Measurements from ENCODE around the gene RSU1. TPM values are rescaled to one million over a fixed set of nuclear protein-coding genes. Genes with fewer than 3 reads are reported as not detected.

The RSU1 gene
- total RNA-seq, 1 donor from 2014 or later, result 32.3 TPM

- DNase-seq (ENCODE audit: low read depth in 2 of 2), result no peak
These were observed 131.7 kb downstream of the RSU1 start for GRCh38 chr10:16685551-16685950.

- no peak for DNase-seq (ENCODE audit: low read depth in 2 of 2)
These were observed 135.7 kb downstream of the RSU1 start for GRCh38 chr10:16681521-16681920.

DNA sequence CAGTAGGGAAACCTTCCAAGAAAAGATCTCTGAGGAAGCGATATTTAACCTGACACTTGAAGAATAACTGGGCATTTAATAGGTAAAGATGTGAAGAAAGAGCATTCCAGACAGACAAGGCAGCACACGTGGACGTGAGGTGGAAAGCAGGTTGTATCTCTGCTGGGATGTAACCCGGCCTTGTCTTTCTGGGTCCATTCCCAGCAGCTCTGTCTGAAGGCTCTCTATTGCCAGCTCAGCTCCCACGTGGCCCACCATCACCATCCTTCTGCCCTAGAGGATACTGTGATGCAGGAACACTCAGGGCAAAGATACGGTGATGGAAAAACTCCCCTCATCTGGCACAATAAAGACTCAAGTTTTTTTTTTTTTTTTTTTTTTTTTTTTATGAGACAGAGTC lies 137.7 kb downstream of the RSU1 start:
- DNase-seq (ENCODE audit: low read depth in 2 of 2), result no peak

- no peak for DNase-seq (ENCODE audit: low read depth in 2 of 2)
These were observed 141.9 kb downstream of the RSU1 start for GRCh38 chr10:16675334-16675733.

DNA sequence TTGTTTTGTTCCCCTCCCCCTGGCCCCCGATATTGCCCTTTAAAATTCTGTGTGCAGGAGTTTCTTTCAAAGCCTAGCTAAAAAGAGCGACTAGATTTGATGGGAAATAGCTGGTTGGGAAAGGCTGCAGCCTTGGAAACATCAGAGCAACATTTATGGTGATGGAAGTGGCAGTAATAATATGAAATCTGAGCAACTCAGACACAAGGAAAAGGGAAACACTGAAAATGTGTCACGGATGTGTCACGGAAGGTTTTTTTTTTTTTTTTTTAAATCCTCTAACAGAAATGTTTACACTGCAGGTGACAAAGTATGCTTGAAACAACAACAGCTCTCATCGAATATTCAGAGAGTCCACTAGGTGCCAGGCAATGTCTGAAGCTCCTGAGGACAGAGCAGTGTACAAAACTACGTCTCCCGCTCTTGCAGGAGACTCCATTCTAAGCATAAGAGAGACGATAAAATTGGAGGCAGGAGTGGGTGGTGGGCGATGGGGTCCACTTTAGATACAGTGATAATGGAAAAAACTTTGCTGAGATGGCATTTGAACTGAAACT lies 143.0 kb downstream of the RSU1 start:
- peak in 1 of 2 donors; percentile 70 for DNase-seq (ENCODE audit: low read depth in 2 of 2)

DNA sequence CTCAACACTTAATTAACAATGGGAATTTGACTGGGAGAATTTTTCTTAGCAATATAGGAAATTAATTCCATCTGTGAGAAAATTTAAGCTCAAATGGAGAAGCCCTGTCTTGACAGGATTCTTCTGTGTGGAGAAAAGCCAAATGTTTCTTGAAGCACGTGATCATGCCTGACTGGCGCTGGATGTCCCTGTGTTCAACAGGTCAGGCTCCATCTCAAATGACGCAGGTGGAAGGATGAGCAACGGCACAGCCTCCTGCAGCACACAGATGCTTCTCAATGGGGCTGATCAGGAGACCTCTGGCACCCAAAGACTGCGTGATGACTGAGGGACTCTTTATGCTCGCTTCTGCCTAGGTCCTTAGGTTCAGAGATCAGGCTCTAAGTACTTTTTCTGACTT lies 143.8 kb downstream of the RSU1 start:
- no peak for DNase-seq (ENCODE audit: low read depth in 2 of 2)

DNA sequence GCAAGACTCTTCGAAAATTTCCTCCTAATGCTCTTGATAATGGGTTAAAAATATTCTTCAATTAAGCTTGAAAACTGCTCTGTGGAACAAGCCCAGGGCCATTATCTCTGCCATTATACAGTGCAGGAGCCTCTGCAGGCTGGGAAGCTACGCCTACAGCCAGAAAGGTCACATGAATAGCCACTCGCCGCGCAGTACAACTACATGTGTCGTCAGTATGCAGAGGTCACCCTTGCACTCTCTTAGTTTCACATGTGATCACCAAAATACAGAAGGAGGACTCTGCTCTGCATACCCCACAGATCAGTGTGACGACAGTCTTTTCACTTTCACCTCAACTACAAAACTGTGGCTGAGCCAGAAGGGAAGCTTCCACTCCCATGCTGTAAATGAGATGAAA lies 153.8 kb downstream of the RSU1 start:
- no peak for DNase-seq (ENCODE audit: low read depth in 2 of 2)

- no peak for DNase-seq (ENCODE audit: low read depth in 2 of 2)
These were observed 154.3 kb downstream of the RSU1 start for GRCh38 chr10:16662923-16663322.

DNA sequence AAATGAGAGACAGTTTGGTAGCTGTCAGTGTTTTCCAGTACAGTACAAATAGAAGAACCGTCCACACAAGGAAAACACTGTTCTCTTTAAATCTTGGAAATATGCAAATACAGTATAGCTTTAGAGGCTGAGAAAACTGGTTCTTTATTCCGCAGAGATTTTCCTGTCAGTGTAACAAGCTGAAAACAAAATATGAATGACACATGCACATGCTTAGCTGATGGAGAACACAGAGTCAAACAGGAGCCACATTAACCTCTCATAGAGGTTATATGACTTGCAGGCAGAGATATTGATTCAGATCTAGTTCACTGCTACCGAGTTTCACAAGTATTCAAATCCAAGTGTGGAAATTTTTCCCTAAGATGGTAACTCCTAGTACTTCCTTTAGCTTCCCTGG lies 160.3 kb downstream of the RSU1 start:
- DNase-seq (ENCODE audit: low read depth in 2 of 2), result no peak

DNA sequence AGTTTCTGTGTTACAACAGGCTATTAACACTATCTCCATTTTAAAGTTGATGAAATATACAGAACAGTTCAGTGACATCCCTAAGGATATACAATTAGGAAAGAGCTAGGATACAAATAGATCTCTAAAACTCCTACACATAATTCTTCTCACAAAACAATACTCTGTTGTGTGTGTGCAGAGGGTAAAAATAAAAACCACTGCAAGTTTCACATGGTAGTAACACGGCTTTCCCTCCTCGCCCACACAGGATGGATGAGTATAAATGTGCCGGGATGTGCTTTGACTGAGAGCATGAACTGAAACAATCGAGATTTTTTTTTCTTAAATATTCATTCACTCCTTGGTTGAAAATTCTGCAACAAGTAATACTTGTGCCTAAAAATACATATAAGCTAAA lies 164.0 kb downstream of the RSU1 start:
- no peak for DNase-seq (ENCODE audit: low read depth in 2 of 2)

GRCh38 chr10:16652154-16652553 lies 165.1 kb downstream of the RSU1 start:
- DNase-seq (ENCODE audit: low read depth in 2 of 2), result no peak

DNA sequence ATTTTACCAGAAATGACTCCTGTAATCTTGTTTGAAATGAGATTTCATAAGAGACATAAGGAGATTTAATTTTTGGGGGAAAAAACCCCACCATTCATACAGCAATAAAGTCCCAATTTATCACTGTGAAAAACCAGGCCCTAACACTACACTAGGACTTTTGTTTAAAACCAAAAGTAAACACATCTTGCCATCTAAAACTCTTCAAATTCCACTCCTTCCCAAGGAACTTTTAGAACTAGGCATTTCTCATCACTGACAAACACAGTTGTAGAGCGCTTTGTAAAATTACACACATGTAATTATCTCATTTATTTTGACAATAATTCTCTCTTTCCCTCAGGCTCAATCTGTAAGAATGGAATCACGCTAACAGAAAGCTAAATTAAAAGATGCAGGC lies 167.5 kb downstream of the RSU1 start:
- DNase-seq (ENCODE audit: low read depth in 2 of 2), result no peak

DNA sequence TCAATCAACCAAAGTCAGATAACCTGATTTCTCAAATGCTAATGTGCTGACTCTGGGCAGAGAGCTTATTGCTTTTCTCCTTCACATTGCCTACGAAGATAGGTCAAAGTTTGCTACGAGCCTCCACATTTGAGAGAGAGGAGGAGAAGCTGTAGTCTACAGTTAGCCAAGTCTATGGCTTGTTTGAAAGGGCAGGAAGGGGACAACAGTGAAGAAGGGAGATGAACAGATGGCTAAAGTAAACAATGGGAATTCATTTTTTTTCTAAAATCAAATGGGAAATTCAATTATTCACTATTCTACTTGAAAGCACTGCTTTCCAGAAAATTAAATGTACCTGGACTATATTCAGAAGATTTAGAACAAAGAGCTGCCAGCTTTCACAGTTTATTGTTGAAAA lies 168.9 kb downstream of the RSU1 start:
- DNase-seq (ENCODE audit: low read depth in 2 of 2), result no peak

DNA sequence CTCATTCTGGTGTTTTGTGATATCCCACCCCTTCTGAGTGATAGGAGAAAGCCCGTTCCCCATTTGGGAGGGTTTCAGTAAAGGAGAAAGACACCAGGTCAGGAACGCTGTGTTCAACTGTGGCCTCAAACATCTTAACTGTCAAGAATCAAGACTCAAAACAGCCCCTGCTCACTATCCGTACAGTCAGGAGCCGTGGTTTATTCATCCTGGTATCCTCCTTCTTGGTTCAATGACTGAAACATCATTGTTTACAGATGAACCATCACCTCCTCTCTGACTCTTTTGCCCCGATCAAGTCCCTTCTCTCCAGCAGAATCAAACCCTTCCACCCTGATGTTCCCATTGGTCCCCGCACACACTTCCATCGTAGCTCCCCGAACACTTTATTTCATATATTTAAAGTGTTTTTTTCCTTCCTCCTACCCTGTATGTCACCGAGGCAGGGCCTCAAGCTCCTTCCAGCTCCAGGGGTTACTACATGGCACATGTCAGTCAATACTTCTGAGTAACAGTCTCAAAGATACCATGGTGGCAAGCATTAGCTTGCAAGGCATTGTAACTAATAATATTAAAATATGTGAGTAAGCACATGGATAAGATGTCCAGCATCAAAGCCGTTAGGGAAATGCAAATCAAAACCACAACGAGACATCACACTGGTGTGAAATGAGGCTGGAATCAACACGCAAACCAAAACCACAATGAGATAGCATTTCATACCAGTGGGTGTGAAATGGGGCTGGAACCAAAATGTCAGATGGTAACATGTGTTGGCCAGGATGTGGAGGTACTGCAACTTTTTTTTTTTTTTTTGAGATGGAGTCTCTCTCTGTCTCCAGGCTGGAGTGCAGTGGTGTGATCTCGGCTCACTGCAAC lies 170.8 kb downstream of the RSU1 start:
- no peak for DNase-seq (ENCODE audit: low read depth in 2 of 2)

- DNase-seq (ENCODE audit: low read depth in 2 of 2), result peak; percentile 34 to 67
These were observed 173.1 kb downstream of the RSU1 start for GRCh38 chr10:16644146-16644545.

DNA sequence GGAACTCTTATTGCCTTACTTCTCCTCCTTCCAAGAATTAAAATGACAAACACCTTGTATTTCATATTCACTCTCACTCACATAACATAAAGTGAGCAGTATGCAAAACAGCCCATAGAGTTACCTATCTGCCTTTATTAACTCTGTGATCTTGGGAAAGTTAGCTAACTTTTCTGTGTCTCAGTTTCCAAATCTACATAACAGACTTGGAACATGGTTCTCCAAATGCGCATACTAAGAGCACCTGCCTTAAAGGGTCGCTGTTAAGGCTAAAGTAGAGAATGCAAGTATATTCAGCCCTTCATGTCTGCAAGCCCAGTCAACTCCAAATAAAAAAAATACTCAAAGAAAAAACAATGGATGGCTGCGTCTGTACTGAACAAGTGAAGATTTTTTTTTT lies 173.7 kb downstream of the RSU1 start:
- DNase-seq (ENCODE audit: low read depth in 2 of 2), result no peak

GRCh38 chr10:16640153-16640552 lies 177.1 kb downstream of the RSU1 start:
- no peak for DNase-seq (ENCODE audit: low read depth in 2 of 2)

DNA sequence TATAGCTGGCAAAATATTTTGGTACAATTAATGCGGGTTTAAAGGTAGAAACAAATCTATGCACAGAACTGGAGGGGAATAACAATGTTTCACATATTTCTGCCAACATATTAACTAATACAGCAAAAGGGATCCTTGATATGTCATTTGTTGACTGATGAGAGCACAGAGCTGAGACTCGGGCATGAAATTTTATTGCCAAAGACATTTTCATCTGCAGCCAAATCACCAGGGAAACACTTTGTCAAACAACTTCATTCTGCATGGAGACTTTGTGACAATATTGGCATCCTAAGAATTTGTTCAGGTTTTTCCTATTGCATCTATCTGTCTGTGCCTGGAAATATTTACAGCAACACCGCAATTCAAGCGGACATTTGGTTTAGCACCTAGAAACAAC lies 177.8 kb downstream of the RSU1 start:
- no peak for DNase-seq (ENCODE audit: low read depth in 2 of 2)

DNA sequence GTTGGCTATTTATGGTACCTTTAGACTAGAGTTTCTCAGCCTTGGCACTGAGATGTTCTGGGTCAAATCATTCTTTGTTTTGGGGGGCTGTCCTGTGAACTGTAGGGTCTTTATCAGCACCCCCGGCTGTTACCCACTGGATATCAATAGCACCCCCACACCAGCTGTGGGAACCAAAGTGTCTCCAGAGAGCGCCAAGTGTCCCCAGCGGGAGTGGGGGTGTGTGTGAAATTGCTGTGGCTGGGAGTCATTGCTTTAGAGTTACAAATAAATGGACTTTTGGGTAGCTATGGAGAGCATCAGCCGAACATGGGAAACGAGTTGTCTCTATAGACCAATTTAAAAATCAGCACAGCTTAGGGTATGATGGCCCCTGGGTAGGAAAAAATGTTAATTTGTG lies 184.2 kb downstream of the RSU1 start:
- DNase-seq (ENCODE audit: low read depth in 2 of 2), result no peak

- DNase-seq (ENCODE audit: low read depth in 2 of 2), result peak in 1 of 2 donors; percentile 11
These were observed 190.5 kb downstream of the RSU1 start for GRCh38 chr10:16626697-16627096.

GRCh38 chr10:16612981-16613355 lies 204.3 kb downstream of the RSU1 start:
- no peak for DNase-seq (ENCODE audit: low read depth in 2 of 2)

GRCh38 chr10:16612115-16612980 lies 204.9 kb downstream of the RSU1 start:
- peak; percentile 47 to 53 for DNase-seq (ENCODE audit: low read depth in 2 of 2)

Data from lung microvascular endothelial cell (primary cell).